ENCODE measurements around the gene CLASP1. TPM values are rescaled to one million over a fixed set of nuclear protein-coding genes. Genes with fewer than 3 reads are reported as not detected.

The CLASP1 gene
- total RNA-seq, 2 experiments from 2014 or later, result 58.0 to 58.5 TPM

GRCh38 chr2:121471532-121472469 lies 177.5 kb downstream of the CLASP1 start:
- H3K27me3 ChIP-seq (ENCODE audit: control insufficient read depth in 1 of 2, insufficient read depth in 2 of 2, low read length in 2 of 2), result no peaks in the 10 kb centered on the region
- Mint-ChIP-seq H3K4me3 (no peak overlapping the region), H3K4me1 (ENCODE audit: low read depth) (peaks cover 28% of the 10 kb centered on the region), H3K27me3 (no peaks in the 10 kb centered on the region), H3K9me3 (no peaks in the 10 kb centered on the region), H3K27ac (no peak overlapping the region), H3K36me3 (ENCODE audit: low read depth) (peaks cover 52% of the 10 kb centered on the region)
- ATAC-seq (ENCODE audit: poor library complexity) (no peak), DNase-seq (no peak)
- H3K9me3 ChIP-seq (ENCODE audit: control insufficient read depth in 1 of 2, insufficient read depth in 1 of 2, low read length in 2 of 2), result no peaks in the 10 kb centered on the region
- H3K36me3 ChIP-seq (ENCODE audit: insufficient read depth, low read length), result peaks cover 25% of the 10 kb centered on the region
- intact Hi-C loops (cut with DNase I, micrococcal nuclease), result no loop called here
- H3K4me1 ChIP-seq (ENCODE audit: insufficient read depth, low read length), result no peaks in the 10 kb centered on the region
- CTCF ChIA-PET, result interaction anchor here (1.4 to 1.5 kb wide), 2 partner anchors 11 to 21 kb away, joined by 3 read pairs; no protein-coding TSS in a partner anchor
- POLR2A ChIA-PET, result no interaction called here
- no peak for TF ChIP-seq CTCF (IDR thresholded peaks at IDR 0.05)
- H3K27ac ChIP-seq (ENCODE audit: low read depth in 1 of 2, low read length in 2 of 2), result no peak overlapping the region
- no peak overlapping the region for H3K4me3 ChIP-seq (ENCODE audit: low read length)

DNA sequence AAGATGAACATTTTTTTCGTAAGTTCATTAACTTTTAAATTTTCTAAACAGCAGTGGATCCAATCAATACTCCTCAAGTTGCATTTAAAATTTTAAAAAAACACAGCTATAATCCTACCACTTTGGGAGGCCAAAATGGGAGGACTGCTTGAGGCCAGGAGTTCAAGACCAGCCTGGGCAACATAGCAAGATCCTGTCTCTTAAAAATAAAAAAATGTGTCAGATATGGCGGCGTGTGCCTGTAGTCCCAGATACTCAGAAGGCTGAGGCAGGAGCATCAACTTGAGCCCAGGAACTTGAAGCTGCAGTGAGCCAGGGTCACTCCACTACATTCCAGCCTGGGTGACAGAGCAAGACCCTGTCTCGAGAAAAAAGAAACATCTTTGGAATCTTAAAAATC lies 178.3 kb downstream of the CLASP1 start:
- Histone ChIP-seq H3K4me3 (ENCODE audit: low read length) (no peak overlapping the region), H3K4me1 (ENCODE audit: insufficient read depth, low read length) (no peaks in the 10 kb centered on the region), H3K9me3 (ENCODE audit: control insufficient read depth in 1 of 2, insufficient read depth in 1 of 2, low read length in 2 of 2) (no peaks in the 10 kb centered on the region), H3K27me3 (ENCODE audit: control insufficient read depth in 1 of 2, insufficient read depth in 2 of 2, low read length in 2 of 2) (no peaks in the 10 kb centered on the region), H3K27ac (ENCODE audit: low read depth in 1 of 2, low read length in 2 of 2) (no peak overlapping the region), H3K36me3 (ENCODE audit: insufficient read depth, low read length) (peaks cover 33% of the 10 kb centered on the region)
- CTCF ChIA-PET, result interaction anchor here (1.5 kb wide), 1 partner anchor 10 kb away, joined by 3 read pairs; no protein-coding TSS in a partner anchor
- Mint-ChIP-seq H3K27me3 (no peaks in the 10 kb centered on the region), H3K4me3 (no peak overlapping the region), H3K4me1 (ENCODE audit: low read depth) (peaks cover 19% of the 10 kb centered on the region), H3K27ac (no peak overlapping the region), H3K9me3 (no peaks in the 10 kb centered on the region), H3K36me3 (ENCODE audit: low read depth) (peaks cover 61% of the 10 kb centered on the region)
- DNase-seq (no peak), ATAC-seq (ENCODE audit: poor library complexity) (no peak)
- POLR2A ChIA-PET, result no interaction called here
- intact Hi-C loops (cut with DNase I, micrococcal nuclease), result no loop called here
- TF ChIP-seq CTCF (IDR thresholded peaks at IDR 0.05), result no peak

DNA sequence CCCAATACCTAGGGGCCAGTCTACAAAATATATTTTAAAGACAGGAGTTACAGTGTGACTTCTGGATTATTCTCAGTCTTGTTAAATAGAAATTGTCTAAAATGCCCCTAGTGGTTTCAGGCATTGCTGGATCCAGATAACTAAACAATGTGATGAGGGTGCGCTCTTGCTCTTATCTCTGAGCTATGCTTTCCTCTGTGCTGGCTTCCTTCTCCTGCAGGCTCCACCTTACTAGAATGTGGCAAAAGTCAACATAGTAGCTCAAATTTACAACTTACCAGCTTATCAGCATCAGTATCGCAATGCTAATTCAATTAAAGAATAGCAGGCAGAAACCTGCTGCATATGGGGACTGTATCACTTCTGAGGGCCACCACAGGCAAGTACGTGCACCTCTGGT lies 179.9 kb downstream of the CLASP1 start:
- ATAC-seq (ENCODE audit: poor library complexity) (no peak), DNase-seq (no peak)
- no peaks in the 10 kb centered on the region for H3K27me3 ChIP-seq (ENCODE audit: control insufficient read depth in 1 of 2, insufficient read depth in 2 of 2, low read length in 2 of 2)
- Mint-ChIP-seq H3K27ac (no peak overlapping the region), H3K27me3 (no peaks in the 10 kb centered on the region), H3K4me3 (no peak overlapping the region), H3K36me3 (ENCODE audit: low read depth) (peaks cover 70% of the 10 kb centered on the region), H3K4me1 (ENCODE audit: low read depth) (peaks cover 9% of the 10 kb centered on the region), H3K9me3 (no peaks in the 10 kb centered on the region)
- TF ChIP-seq CTCF (IDR thresholded peaks at IDR 0.05), result no peak
- intact Hi-C loops (cut with DNase I, micrococcal nuclease), result no loop called here
- H3K36me3 ChIP-seq (ENCODE audit: insufficient read depth, low read length), result peaks cover 33% of the 10 kb centered on the region
- H3K4me3 ChIP-seq (ENCODE audit: low read length), result no peak overlapping the region
- H3K27ac ChIP-seq (ENCODE audit: low read depth in 1 of 2, low read length in 2 of 2), result no peak overlapping the region
- no peaks in the 10 kb centered on the region for H3K9me3 ChIP-seq (ENCODE audit: control insufficient read depth in 1 of 2, insufficient read depth in 1 of 2, low read length in 2 of 2)
- POLR2A ChIA-PET, result no interaction called here
- CTCF ChIA-PET, result interaction anchor here (0.6 kb wide), 1 partner anchor 354 kb away, joined by 4 read pairs; no protein-coding TSS in a partner anchor
- no peaks in the 10 kb centered on the region for H3K4me1 ChIP-seq (ENCODE audit: insufficient read depth, low read length)

Data from CD4-positive, alpha-beta T cell (primary cell).